GM20000 (cell line): ENCODE data around the gene PPM1E.

Source experiments
- DNase-seq: peaks from one replicate; pipeline ENCODE4 v3.0.0; 2012; ENCODE audit warnings: low spot score
- CTCF ChIP-seq: IDR thresholded peaks from 2 replicates; pipeline ENCODE4 v1.5.1; 2012; ENCODE audit warnings: mild to moderate bottlenecking, control low read depth; ENCODE audit errors: extremely low read depth, missing control alignments

Gene PPM1E

GRCh38 chr17:58755577-58756245 is at the start of gene PPM1E:
Gene PPM1E (plus strand): TSS chr17:58755854.
- TF ChIP-seq CTCF = no peak
- peak; percentile 90 for DNase-seq

- TF ChIP-seq CTCF = no peak
- no peak for DNase-seq
These were observed 49.1 kb upstream of the PPM1E start for GRCh38 chr17:58706351-58707140.

GRCh38 chr17:58710948-58711552 is 44.6 kb upstream of the PPM1E start:
- no peak for DNase-seq
- TF ChIP-seq CTCF = peak; percentile 40

- no peak for DNase-seq
- no peak for TF ChIP-seq CTCF
These were observed 33.4 kb upstream of the PPM1E start for GRCh38 chr17:58722274-58722673.

- TF ChIP-seq CTCF = no peak
- DNase-seq = no peak
These were observed 33.0 kb upstream of the PPM1E start for GRCh38 chr17:58722696-58723095.

- no peak for DNase-seq
These were observed 26.9 kb upstream of the PPM1E start for GRCh38 chr17:58728798-58729197.

More at GRCh38 chr17:58728798-58729197, 26.9 kb upstream of the PPM1E start:
- TF ChIP-seq CTCF = no peak
